Nephron progenitor cell (in vitro differentiated cells): ENCODE results near the gene KCNAB2.

ENCODE experiments used
- DNase-seq: peaks from one replicate; pipeline ENCODE4 v3.0.0; 2021
- H3K27ac Mint-ChIP-seq: 2 replicates; pipeline ENCODE4 v1.8.0; 2021; ENCODE audit warnings: mild to moderate bottlenecking, moderate library complexity, mixed read lengths
- H3K27me3 Mint-ChIP-seq: 2 replicates; pipeline ENCODE4 v1.8.0; 2021; ENCODE audit warnings: mild to moderate bottlenecking, low read depth, mixed read lengths; ENCODE audit not compliant: poor library complexity
- H3K36me3 Mint-ChIP-seq: 2 replicates; pipeline ENCODE4 v1.8.0; 2021; ENCODE audit warnings: low read depth, mixed read lengths
- H3K4me1 Mint-ChIP-seq: 2 replicates; pipeline ENCODE4 v1.8.0; 2021; ENCODE audit warnings: mixed read lengths
- H3K4me3 Mint-ChIP-seq: 2 replicates; pipeline ENCODE4 v1.8.0; 2021; ENCODE audit warnings: mild to moderate bottlenecking, moderate library complexity, mixed read lengths
- H3K9me3 Mint-ChIP-seq: 2 replicates; pipeline ENCODE4 v1.8.0; 2021; ENCODE audit warnings: mild to moderate bottlenecking, moderate library complexity, mixed read lengths
- CTCF ChIP-seq: fragments of 200-600 bp; sonication (generic); IDR thresholded peaks from 2 replicates; pipeline ENCODE4 v1.5.0; 2021; ENCODE audit warnings: antibody characterized with exemption

Gene KCNAB2

GRCh38 chr1:6094246-6094645, 48.6 kb downstream of the KCNAB2 start:
- no peaks in the 10 kb centered on the region for H3K36me3 Mint-ChIP-seq
- TF ChIP-seq CTCF, result no peak
- DNase-seq, result no peak
- peaks cover 50% of the 10 kb centered on the region for H3K4me1 Mint-ChIP-seq
- no peak overlapping the region for H3K27ac Mint-ChIP-seq
- no peak overlapping the region for H3K4me3 Mint-ChIP-seq
- H3K9me3 Mint-ChIP-seq, result no peaks in the 10 kb centered on the region
- peaks cover 18% of the 10 kb centered on the region for H3K27me3 Mint-ChIP-seq

GRCh38 chr1:6094801-6095505, 49.3 kb downstream of the KCNAB2 start:
- H3K36me3 Mint-ChIP-seq, result no peaks in the 10 kb centered on the region
- H3K4me1 Mint-ChIP-seq, result peaks cover 46% of the 10 kb centered on the region
- TF ChIP-seq CTCF, result no peak
- peaks cover 18% of the 10 kb centered on the region for H3K27me3 Mint-ChIP-seq
- no peak overlapping the region for H3K27ac Mint-ChIP-seq
- no peak overlapping the region for H3K4me3 Mint-ChIP-seq
- H3K9me3 Mint-ChIP-seq, result no peaks in the 10 kb centered on the region
- no peak for DNase-seq

GRCh38 chr1:6095511-6096242, 50.0 kb downstream of the KCNAB2 start:
- H3K36me3 Mint-ChIP-seq, result no peaks in the 10 kb centered on the region
- no peaks in the 10 kb centered on the region for H3K9me3 Mint-ChIP-seq
- no peak for DNase-seq
- no peak overlapping the region for H3K27ac Mint-ChIP-seq
- TF ChIP-seq CTCF, result no peak
- H3K4me3 Mint-ChIP-seq, result no peak overlapping the region
- H3K4me1 Mint-ChIP-seq, result peaks cover 46% of the 10 kb centered on the region
- H3K27me3 Mint-ChIP-seq, result peaks cover 17% of the 10 kb centered on the region

GRCh38 chr1:6096243-6097116, 50.8 kb downstream of the KCNAB2 start:
- TF ChIP-seq CTCF, result no peak
- Mint-ChIP-seq H3K4me1 (peaks cover 47% of the 10 kb centered on the region), H3K36me3 (no peaks in the 10 kb centered on the region)

GRCh38 chr1:6097117-6097595, 51.5 kb downstream of the KCNAB2 start:
- Mint-ChIP-seq H3K9me3 (no peaks in the 10 kb centered on the region), H3K4me1 (peaks cover 45% of the 10 kb centered on the region), H3K4me3 (no peak overlapping the region), H3K27me3 (peaks cover 11% of the 10 kb centered on the region), H3K36me3 (no peaks in the 10 kb centered on the region), H3K27ac (peak overlapping the region; percentile 58)
- DNase-seq, result no peak
- TF ChIP-seq CTCF, result no peak

More at GRCh38 chr1:6096243-6097116, 50.8 kb downstream of the KCNAB2 start:
- H3K9me3 Mint-ChIP-seq, result no peaks in the 10 kb centered on the region
- no peak for DNase-seq
- H3K27me3 Mint-ChIP-seq, result peaks cover 15% of the 10 kb centered on the region
- no peak overlapping the region for H3K27ac Mint-ChIP-seq
- no peak overlapping the region for H3K4me3 Mint-ChIP-seq
